Breast epithelium (tissue), 4 donors: Measurements from ENCODE around the gene ETS1. TPM values are rescaled to one million over a fixed set of nuclear protein-coding genes. Genes with fewer than 3 reads are reported as not detected.

ENCODE experiments used
- DNase-seq, 2 donors: peaks; one replicate each; pipeline ENCODE4 v3.0.0-alpha.2; 2019; ENCODE audit warnings: low spot score in 2 of 2
- H3K27ac ChIP-seq, 2 donors: fragments of 200-600 bp; sonication (generic) in 1 of 2; one replicate each; pipeline ENCODE4 v1.5.1; 2016 to 2019; ENCODE audit warnings: mild to moderate bottlenecking in 1 of 2
- H3K27me3 ChIP-seq, 2 donors: fragments of 200-600 bp; sonication (generic) in 1 of 2; one replicate each; pipeline versions ENCODE4 v1.5.1 to v1.6.0; 2017 to 2019; ENCODE audit warnings: control low read depth in 1 of 2, mild to moderate bottlenecking in 1 of 2
- H3K36me3 ChIP-seq: fragments of 200-600 bp; one replicate; pipeline ENCODE4 v1.5.1; 2019
- H3K4me1 ChIP-seq, 2 donors: fragments of 200-600 bp; sonication (generic); one replicate each; pipeline ENCODE4 v1.5.1; 2016 to 2019; ENCODE audit warnings: control low read depth in 1 of 2
- H3K4me3 ChIP-seq, 3 donors: fragments of 200-600 bp; sonication (generic); 1 replicate in 2 of 3; 2 replicates in 1 of 3; pipeline ENCODE4 v1.5.1; 2016 to 2019; ENCODE audit warnings: mild to moderate bottlenecking in 3 of 3, moderate library complexity in 2 of 3
- H3K9me3 ChIP-seq, 2 donors: fragments of 200-600 bp; sonication (generic) in 1 of 2; one replicate each; pipeline ENCODE4 v1.5.1; 2016 to 2019; ENCODE audit warnings: control low read depth in 1 of 2
- CTCF ChIP-seq, 3 donors: fragments of 450-650 bp; IDR thresholded peaks; one replicate each; pipeline ENCODE4 v1.5.1; 2016 to 2017; ENCODE audit warnings: antibody characterized with exemption in 3 of 3, mild to moderate bottlenecking in 3 of 3, moderate library complexity in 3 of 3
- POLR2A ChIP-seq: fragments of 450-650 bp; IDR thresholded peaks from one replicate; pipeline ENCODE4 v1.6.1; 2016; ENCODE audit warnings: antibody characterized with exemption, mild to moderate bottlenecking, moderate library complexity
- POLR2AphosphoS5 ChIP-seq, 3 donors: sonication (generic); formaldehyde crosslinking; IDR thresholded peaks; one replicate each; pipeline ENCODE4 v1.6.1; 2017; ENCODE audit warnings: antibody characterized with exemption in 3 of 3
- intact Hi-C: fragments of 100-400 bp; cut with DNase I; formaldehyde crosslinking; loops from one replicate; pipeline ENCODE4 v1.15.1; 2023; ENCODE audit warnings: low total_unique reads
- total RNA-seq, 3 donors: library from RNA; depleted of rRNA; stranded (reverse); fragments of >200 nt; gene quantifications; one replicate each; pipeline ENCODE4 v1.1.0, GENCODE V29; 2016

Gene ETS1
- total RNA-seq, 3 donors from 2014 or later: 65.6 to 92.1 (median 73.2) TPM

- Histone ChIP-seq H3K4me1 (peaks cover 15 to 20% of the 10 kb centered on the region in 2 donors), H3K27ac (peak overlapping the region; percentile 54 to 56), H3K4me3 (no peak overlapping the region)
These were observed 114.9 kb downstream of the ETS1 start for GRCh38 chr11:128472128-128473089.

GRCh38 chr11:128471138-128471661 is 116.2 kb downstream of the ETS1 start:
- Histone ChIP-seq H3K9me3 (no peaks in the 10 kb centered on the region), H3K36me3 (no peaks in the 10 kb centered on the region), H3K27me3 (no peaks in the 10 kb centered on the region), H3K4me1 (peaks cover 15 to 18% of the 10 kb centered on the region in 2 donors), H3K27ac (peak overlapping the region; percentile 35 to 56), H3K4me3 (no peak overlapping the region)
- DNase-seq: no peak
- intact Hi-C loops: no loop called here
- no peak for TF ChIP-seq POLR2A
- no peak for TF ChIP-seq POLR2AphosphoS5 (IDR thresholded peaks at IDR 0.05)
- TF ChIP-seq CTCF (IDR thresholded peaks at IDR 0.05): no peak

More at GRCh38 chr11:128472128-128473089, 114.9 kb downstream of the ETS1 start:
- Histone ChIP-seq H3K36me3 (no peaks in the 10 kb centered on the region), H3K9me3 (no peaks in the 10 kb centered on the region), H3K27me3 (no peaks in the 10 kb centered on the region)
- TF ChIP-seq POLR2A: no peak
- TF ChIP-seq CTCF (IDR thresholded peaks at IDR 0.05): no peak
- TF ChIP-seq POLR2AphosphoS5 (IDR thresholded peaks at IDR 0.05): no peak
- no peak for DNase-seq
- intact Hi-C loops: no loop called here

- H3K27me3 ChIP-seq: no peaks in the 10 kb centered on the region
- H3K9me3 ChIP-seq: no peaks in the 10 kb centered on the region
- no peaks in the 10 kb centered on the region for H3K36me3 ChIP-seq
- H3K4me1 ChIP-seq: peaks cover 13 to 15% of the 10 kb centered on the region in 2 donors
- no peak overlapping the region for H3K27ac ChIP-seq
- intact Hi-C loops: no loop called here
- DNase-seq: no peak
- no peak overlapping the region for H3K4me3 ChIP-seq
- no peak for TF ChIP-seq CTCF (IDR thresholded peaks at IDR 0.05)
These were observed 117.3 kb downstream of the ETS1 start for GRCh38 chr11:128470081-128470480.

GRCh38 chr11:128469220-128469619 is 118.1 kb downstream of the ETS1 start:
- Histone ChIP-seq H3K4me1 (peaks cover 4 to 10% of the 10 kb centered on the region in 2 donors), H3K36me3 (no peaks in the 10 kb centered on the region), H3K27me3 (no peaks in the 10 kb centered on the region), H3K4me3 (no peak overlapping the region), H3K9me3 (no peaks in the 10 kb centered on the region), H3K27ac (peak overlapping the region; percentile 79 to 89)
- intact Hi-C loops: no loop called here
- TF ChIP-seq POLR2AphosphoS5 (IDR thresholded peaks at IDR 0.05) (no peak), CTCF (IDR thresholded peaks at IDR 0.05) (no peak), POLR2A (no peak)
- no peak for DNase-seq

- H3K4me1 ChIP-seq: peaks cover 0 to 7% of the 10 kb centered on the region in 2 donors
These were observed 119.2 kb downstream of the ETS1 start for GRCh38 chr11:128468111-128468510.

More at GRCh38 chr11:128468111-128468510, 119.2 kb downstream of the ETS1 start:
- Histone ChIP-seq H3K27ac (peak overlapping the region; percentile 79 to 89), H3K4me3 (no peak overlapping the region), H3K36me3 (no peaks in the 10 kb centered on the region), H3K27me3 (no peaks in the 10 kb centered on the region), H3K9me3 (no peaks in the 10 kb centered on the region)
- DNase-seq: no peak
- TF ChIP-seq POLR2AphosphoS5 (IDR thresholded peaks at IDR 0.05) (no peak), CTCF (IDR thresholded peaks at IDR 0.05) (no peak), POLR2A (no peak)
- intact Hi-C loops: no loop called here
